DND-41 (cell line): ENCODE data around the gene PWWP2B.

Experiments used
- ATAC-seq: fragments of 200-7000 bp; cut with Tn5 transposase; 3 replicates; pipeline ENCODE4 v1.9.1; 2021; ENCODE audit warnings: low read depth; ENCODE audit not compliant: insufficient read depth
- DNase-seq: peaks from one replicate; pipeline ENCODE4 v3.0.0-alpha.2; 2020
- H2AFZ ChIP-seq: 2 replicates; pipeline ENCODE4 v1.6.0; 2012; ENCODE audit warnings: low read depth, low read length
- H3K27ac ChIP-seq: 2 replicates; pipeline ENCODE4 v1.5.1; 2012; ENCODE audit warnings: low read length, inconsistent platforms
- H3K27me3 ChIP-seq: fragments of 200-600 bp; sonication (generic); 2 replicates; pipeline ENCODE4 v1.6.0; 2012; ENCODE audit warnings: low read length, mild to moderate bottlenecking, inconsistent platforms; ENCODE audit not compliant: insufficient read depth, poor library complexity
- H3K36me3 ChIP-seq: 2 replicates; pipeline ENCODE4 v1.5.1; 2012; ENCODE audit warnings: low read length, inconsistent platforms; ENCODE audit not compliant: insufficient read depth
- H3K4me1 ChIP-seq: 2 replicates; pipeline ENCODE4 v1.5.1; 2012; ENCODE audit warnings: mild to moderate bottlenecking, low read length; ENCODE audit not compliant: insufficient read depth
- H3K4me2 ChIP-seq: 2 replicates; pipeline ENCODE4 v1.6.0; 2012; ENCODE audit warnings: mild to moderate bottlenecking, moderate library complexity, low read length, inconsistent platforms; ENCODE audit not compliant: insufficient read depth
- H3K4me3 ChIP-seq, 2 experiments: fragments of 200-600 bp in 1 of 2; shearing (Covaris generic) in 1 of 2; 2 replicates each; pipeline ENCODE4 v1.5.1; 2012 to 2016; ENCODE audit warnings: inconsistent platforms in 2 of 2, low read length in 2 of 2, mild to moderate bottlenecking in 2 of 2, low read depth in 1 of 2, moderate library complexity in 1 of 2
- H3K79me2 ChIP-seq: 2 replicates; pipeline ENCODE4 v1.6.0; 2012; ENCODE audit warnings: low read length, inconsistent platforms; ENCODE audit not compliant: insufficient read depth
- H3K9ac ChIP-seq: 2 replicates; pipeline ENCODE4 v1.6.0; 2012; ENCODE audit warnings: low read depth, mild to moderate bottlenecking, inconsistent platforms, low read length, moderate library complexity
- H3K9me3 ChIP-seq: 2 replicates; pipeline ENCODE4 v1.5.1; 2012; ENCODE audit warnings: low read length, moderate library complexity, mild to moderate bottlenecking, inconsistent platforms; ENCODE audit not compliant: insufficient read depth, severe bottlenecking
- H4K20me1 ChIP-seq: 2 replicates; pipeline ENCODE4 v1.6.0; 2012; ENCODE audit warnings: low read length; ENCODE audit not compliant: insufficient read depth
- CTCF ChIP-seq: IDR thresholded peaks from 2 replicates; pipeline ENCODE4 v1.5.1; 2012; ENCODE audit warnings: borderline replicate concordance, low read length, moderate library complexity, mild to moderate bottlenecking; ENCODE audit not compliant: poor library complexity, severe bottlenecking; ENCODE audit errors: extremely low read depth
- EZH2 ChIP-seq: IDR thresholded peaks from 3 replicates; pipeline ENCODE4 v1.6.1; 2012; ENCODE audit warnings: borderline replicate concordance, low read depth, mild to moderate bottlenecking, moderate library complexity, low read length, inconsistent platforms; ENCODE audit not compliant: severe bottlenecking

PWWP2B gene

GRCh38 chr10:132417957-132418441 is 21.0 kb downstream of the PWWP2B start:
- H3K27me3 ChIP-seq: no peaks in the 10 kb centered on the region
- ATAC-seq (no peak), DNase-seq (no peak)
- no peak overlapping the region for H3K9ac ChIP-seq
- H2AFZ ChIP-seq: no peak overlapping the region
- peaks cover 17% of the 10 kb centered on the region for H4K20me1 ChIP-seq
- no peaks in the 10 kb centered on the region for H3K9me3 ChIP-seq
- no peaks in the 10 kb centered on the region for H3K79me2 ChIP-seq
- no peaks in the 10 kb centered on the region for H3K4me1 ChIP-seq
- no peak overlapping the region for H3K4me3 ChIP-seq
- H3K36me3 ChIP-seq: peaks cover 7% of the 10 kb centered on the region; the same call in 1 of the 2 replicates
- no peak for TF ChIP-seq CTCF
- TF ChIP-seq EZH2: no peak
- H3K4me2 ChIP-seq: no peak overlapping the region
- no peak overlapping the region for H3K27ac ChIP-seq

DNA sequence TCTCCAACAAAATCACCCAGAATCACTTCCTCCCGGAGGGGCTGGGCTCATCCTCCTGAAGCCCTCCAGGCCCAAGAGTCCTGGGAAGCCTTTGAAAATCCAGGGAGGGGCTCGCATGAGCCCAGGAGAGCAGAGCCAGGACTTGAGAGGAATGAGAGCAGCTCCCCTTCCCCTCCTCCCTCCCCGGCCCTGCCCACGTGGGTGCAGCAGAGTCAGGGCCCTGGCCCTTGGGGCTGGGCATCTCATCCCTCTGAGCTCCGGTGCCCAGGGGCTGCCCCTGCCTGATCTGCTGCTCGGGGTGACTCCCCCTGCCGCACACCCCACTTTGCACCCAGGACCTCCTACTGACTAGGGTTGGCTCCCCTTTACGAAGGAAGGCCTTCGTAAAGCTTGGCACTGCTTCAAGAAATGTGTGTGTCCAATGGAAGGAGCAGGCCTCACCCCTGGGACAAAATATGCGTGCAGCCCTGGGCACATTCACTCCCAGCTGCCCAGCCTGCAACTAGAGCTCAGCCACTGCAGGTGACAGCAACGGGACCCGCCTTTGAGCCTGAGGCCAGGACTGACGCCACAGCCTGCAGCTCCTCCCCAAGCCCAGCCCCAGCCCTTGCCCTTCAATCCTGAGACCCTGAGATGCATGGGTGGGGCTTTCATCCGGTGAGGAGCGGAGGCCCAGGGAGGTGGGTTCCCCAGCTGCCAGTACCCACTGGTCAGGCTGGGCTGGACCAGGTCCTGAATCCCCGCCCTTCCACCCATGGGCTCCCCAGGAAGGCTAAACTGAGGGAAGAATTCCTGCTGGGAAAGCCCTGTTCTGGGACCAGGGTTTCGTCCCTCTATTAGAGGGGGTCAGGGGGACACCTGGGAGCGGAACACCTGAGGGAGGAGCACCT is 21.8 kb downstream of the PWWP2B start:
- Histone ChIP-seq H3K79me2 (no peaks in the 10 kb centered on the region), H3K27ac (no peak overlapping the region), H3K4me3 (no peak overlapping the region), H2AFZ (no peak overlapping the region), H4K20me1 (peaks cover 18% of the 10 kb centered on the region), H3K4me1 (no peaks in the 10 kb centered on the region), H3K9ac (no peak overlapping the region), H3K9me3 (no peaks in the 10 kb centered on the region), H3K4me2 (no peak overlapping the region), H3K27me3 (no peaks in the 10 kb centered on the region), H3K36me3 (peaks cover 7% of the 10 kb centered on the region; the same call in 1 of the 2 replicates)
- ATAC-seq (peak; percentile 23; the same call in 1 of the 3 replicates), DNase-seq (no peak)
- TF ChIP-seq CTCF: no peak

GRCh38 chr10:132419538-132420468 is 22.8 kb downstream of the PWWP2B start:
- no peak overlapping the region for H2AFZ ChIP-seq
- no peak overlapping the region for H3K9ac ChIP-seq
- DNase-seq (no peak), ATAC-seq (no peak)
- no peak for TF ChIP-seq CTCF
- TF ChIP-seq EZH2: no peak
- H4K20me1 ChIP-seq: peaks cover 15% of the 10 kb centered on the region
- H3K27me3 ChIP-seq: no peaks in the 10 kb centered on the region
- peaks cover 7% of the 10 kb centered on the region; the same call in 1 of the 2 replicates for H3K36me3 ChIP-seq
- H3K4me2 ChIP-seq: no peak overlapping the region
- H3K79me2 ChIP-seq: no peaks in the 10 kb centered on the region
- H3K4me3 ChIP-seq: no peak overlapping the region
- no peak overlapping the region for H3K27ac ChIP-seq
- H3K4me1 ChIP-seq: no peaks in the 10 kb centered on the region
- H3K9me3 ChIP-seq: no peaks in the 10 kb centered on the region
